Measurements from ENCODE around the gene ZBTB7A.

GRCh38 chr19:4042064-4042730 is 24.5 kb downstream of the ZBTB7A start:
- TF ChIP-seq EZH2 (IDR thresholded peaks at IDR 0.05; ENCODE audit: borderline replicate concordance, low read depth, low read length, severe bottlenecking) (no peak), CTCF (IDR thresholded peaks at IDR 0.05; ENCODE audit: borderline replicate concordance, extremely low read depth, low read length, poor library complexity, severe bottlenecking) (no peak)

Data from DND-41 (cell line).